T-helper 1 cell (primary cell): ENCODE data around the gene TNFAIP8.

Experiments used
- DNase-seq, 5 donors: peaks; one replicate each; pipeline ENCODE4 v3.0.0-alpha.2; 2012 to 2020

TNFAIP8 gene

DNA sequence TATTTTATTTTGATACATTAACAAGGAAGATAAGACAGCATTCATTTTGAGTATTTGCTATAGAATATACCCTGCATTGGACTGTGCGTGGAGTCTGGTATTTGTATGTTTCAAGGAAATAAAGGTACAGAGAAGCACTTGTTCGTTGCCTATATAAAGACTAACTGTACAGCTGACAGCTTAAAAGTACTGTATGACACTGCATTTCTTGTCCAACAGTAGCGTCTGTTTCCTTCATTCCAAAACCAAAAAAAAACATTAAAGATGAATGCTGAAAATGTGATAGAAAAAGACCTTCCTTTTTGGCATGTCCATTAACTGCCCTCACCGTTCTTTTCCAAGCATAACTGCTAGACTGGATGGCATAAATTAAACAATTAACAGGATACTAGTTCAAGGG is 15.3 kb downstream of the TNFAIP8 start:
- no peak for DNase-seq

GRCh38 chr5:119373449-119373858 is 17.6 kb downstream of the TNFAIP8 start:
- no peak for DNase-seq

DNA sequence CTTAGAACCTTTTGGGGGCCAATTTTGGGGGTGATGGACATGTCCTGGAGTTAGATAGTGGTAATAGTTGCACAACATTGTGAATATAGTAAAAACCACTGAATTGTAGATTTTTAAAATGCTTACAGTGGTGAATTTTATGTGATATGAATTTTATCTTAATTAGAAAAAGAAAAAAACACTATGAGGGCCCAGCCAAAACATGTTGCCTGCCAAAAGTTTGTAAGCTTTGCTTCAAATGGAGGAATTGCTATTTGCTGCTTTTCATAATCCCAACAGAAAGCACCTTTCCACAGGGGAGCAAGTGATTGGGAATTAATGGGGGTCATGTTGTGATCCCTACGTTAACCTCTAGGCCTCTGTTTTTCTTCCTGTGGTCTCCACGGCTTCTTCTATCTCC is 19.1 kb downstream of the TNFAIP8 start:
- no peak for DNase-seq

DNA sequence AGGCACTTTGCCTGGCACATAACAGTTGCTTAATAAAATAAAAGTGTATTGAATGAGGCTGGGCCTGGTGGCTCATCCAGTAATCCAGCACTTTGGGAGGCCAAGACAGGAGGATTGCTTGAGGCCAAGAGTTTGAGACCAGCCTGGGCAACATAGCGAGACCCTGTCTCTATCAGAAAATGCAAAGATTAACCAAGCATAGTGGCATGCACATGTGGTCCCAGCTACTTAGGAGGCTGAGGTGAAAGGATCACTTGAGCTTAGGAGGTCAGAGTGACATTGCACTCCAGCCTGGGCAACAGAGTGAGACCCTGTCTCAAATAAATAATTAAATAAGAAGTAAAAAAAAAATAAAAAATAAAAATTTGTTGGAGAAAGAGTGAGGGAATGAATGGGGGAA is 21.2 kb downstream of the TNFAIP8 start:
- DNase-seq, result no peak

GRCh38 chr5:119378075-119378700 is 22.4 kb downstream of the TNFAIP8 start:
- DNase-seq, result no peak

DNA sequence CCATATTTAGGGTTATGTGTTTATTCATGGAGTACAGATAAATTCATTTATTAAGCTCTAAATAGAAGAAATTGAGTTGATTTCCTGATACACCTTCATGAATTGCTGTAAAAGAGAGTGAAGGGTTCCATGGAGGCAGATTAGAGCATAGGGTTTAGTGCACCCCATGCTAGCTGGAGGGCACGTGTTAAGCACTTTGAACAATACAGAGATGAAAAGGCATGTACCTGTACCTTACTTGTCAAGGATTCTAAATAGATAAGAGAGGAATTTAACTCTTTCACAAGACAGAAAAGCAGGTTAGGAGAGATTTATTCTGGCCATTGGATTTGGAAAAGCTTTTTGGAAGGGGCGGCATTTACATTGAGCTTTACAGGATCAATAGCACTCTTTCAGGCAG is 23.3 kb downstream of the TNFAIP8 start:
- DNase-seq, result no peak

GRCh38 chr5:119379942-119380547 is 24.2 kb downstream of the TNFAIP8 start:
- no peak for DNase-seq

DNA sequence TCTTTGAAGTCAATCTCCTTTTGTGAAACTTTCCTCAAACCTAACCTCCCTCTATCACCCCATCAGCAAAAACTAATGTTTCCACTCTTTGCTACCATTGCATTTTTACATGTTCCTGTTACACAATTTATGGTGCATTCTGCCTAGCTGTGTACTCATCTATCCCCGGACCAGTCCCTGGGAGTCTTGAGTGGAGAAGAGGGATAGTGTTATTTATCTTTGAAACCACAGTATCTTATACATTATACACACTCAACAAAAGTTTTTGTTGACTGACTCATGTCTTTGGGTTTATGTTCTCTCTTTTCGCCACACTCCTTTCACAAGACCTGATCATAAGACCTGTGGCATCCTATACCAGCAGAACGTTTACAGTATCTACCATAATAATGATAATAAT is 26.4 kb downstream of the TNFAIP8 start:
- no peak for DNase-seq

GRCh38 chr5:119383008-119383407 is 27.2 kb downstream of the TNFAIP8 start:
- no peak for DNase-seq

DNA sequence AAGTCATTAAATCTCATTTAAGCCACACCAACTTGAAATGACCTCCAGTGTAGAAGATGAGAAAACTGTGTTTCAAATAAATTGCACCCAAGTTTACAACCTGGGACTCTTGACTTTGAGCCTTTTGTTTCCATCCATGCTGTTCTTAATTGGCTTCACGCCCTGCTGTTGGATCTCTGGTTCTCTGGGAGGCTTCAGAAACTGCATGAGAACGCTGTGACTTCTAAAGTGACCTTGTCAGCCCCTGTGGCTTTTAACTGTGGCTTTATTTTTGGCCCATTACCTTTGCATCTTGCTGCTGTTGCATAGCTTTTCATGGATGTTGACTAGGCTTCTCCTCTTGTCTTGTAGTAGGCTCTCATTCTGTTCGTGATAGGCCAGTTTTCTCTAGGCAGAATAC is 29.3 kb downstream of the TNFAIP8 start:
- no peak for DNase-seq

DNA sequence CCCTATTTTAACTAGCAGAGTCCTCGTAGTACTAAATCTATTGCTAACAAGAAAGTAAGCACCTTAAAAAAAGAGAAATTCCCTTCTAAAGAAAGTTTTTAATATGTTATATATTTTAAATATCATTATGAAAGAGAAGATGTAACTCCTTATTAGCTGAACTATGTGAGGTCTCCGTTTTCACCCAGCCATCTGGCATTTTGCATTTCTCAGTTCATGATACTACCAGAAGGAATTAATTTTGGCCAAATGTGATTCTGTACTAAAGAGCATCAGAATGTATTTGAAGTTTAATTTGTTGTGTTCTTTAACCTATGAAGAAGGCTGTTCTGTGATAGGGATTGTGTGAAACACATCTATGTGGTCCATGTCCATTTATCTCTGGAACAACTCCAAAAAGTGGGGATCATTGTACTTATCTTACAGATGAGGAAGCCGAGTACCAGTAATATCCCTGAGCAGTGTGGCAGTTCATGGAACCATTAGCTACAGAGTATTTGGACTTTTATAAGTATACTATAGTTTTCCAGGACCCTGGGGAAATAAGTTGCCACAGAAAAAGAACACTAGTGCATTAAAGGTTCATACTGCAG is 29.8 kb downstream of the TNFAIP8 start:
- DNase-seq, result no peak

- DNase-seq, result no peak
Measured at GRCh38 chr5:119386596-119387344, 31.0 kb downstream of the TNFAIP8 start.

DNA sequence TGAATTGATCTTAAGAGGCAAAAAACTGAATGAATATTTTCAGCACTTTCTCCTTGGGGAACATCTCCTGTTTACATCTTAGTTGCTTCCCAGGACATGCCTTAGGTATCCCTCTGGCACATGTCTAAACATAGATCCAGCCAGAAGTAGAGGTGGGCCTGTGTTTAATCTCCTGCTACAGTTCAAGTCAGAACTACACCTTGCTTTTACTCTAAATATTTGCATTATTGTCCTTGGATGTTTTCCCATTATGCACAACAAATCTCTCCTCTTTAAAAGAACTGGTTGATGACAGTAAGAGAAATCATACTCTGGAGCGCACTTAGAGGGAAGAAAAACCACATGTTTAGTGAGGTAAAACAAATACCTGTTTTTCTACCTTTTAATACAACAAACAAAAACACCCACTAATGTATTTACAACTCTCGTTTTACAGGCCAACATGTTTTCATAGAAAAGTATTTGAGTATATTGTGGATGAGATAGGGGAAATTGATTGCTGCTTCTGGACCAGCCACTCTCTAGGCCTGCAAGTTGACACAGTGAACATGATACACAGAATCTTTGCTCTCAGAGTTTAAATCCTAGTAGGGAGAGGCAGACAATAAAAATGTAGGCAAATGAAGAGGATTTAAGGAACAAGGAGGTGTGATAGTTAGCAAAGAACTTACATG is 32.3 kb downstream of the TNFAIP8 start:
- no peak for DNase-seq

GRCh38 chr5:119388619-119389190 is 32.9 kb downstream of the TNFAIP8 start:
- DNase-seq, result no peak

GRCh38 chr5:119389288-119390030 is 33.6 kb downstream of the TNFAIP8 start:
- no peak for DNase-seq

DNA sequence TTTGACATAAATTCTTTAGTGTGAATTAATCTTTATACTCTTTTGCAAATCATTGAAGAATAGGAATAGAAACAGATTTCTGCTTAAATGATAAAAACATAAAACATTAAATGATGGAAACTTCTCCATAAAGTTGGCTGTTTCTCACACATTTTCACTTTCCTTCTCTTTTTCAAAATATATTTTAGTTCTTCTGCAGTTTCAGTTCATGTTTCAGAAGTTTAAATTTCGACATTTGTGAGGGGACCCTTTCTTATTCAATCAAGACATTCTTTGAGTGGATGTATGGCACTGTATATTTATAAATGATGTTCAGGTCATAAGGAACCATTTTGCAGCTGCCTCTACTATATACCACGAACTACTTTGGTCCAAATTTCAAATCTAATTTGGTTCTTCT is 34.6 kb downstream of the TNFAIP8 start:
- no peak for DNase-seq

- DNase-seq, result no peak
Measured at GRCh38 chr5:119393201-119393691, 37.4 kb downstream of the TNFAIP8 start.

DNA sequence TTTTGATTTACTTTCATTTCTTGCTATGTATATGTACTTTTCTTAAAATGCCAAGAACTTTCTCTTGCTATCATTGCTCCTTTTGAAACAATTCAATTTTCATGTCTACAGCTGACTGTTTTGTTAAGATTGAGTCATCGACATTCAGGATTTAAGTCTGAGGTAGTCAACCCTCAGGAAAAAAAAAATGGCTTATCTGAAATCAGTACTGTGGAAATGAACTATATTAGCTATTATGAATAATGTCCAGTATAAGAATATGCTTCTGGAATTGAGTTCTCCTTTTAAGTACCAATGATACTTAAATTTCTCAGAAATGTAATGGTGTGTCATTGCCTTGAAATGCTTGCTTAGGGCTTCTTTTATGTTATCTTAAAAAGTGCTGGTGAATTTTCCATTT is 37.9 kb downstream of the TNFAIP8 start:
- no peak for DNase-seq

DNA sequence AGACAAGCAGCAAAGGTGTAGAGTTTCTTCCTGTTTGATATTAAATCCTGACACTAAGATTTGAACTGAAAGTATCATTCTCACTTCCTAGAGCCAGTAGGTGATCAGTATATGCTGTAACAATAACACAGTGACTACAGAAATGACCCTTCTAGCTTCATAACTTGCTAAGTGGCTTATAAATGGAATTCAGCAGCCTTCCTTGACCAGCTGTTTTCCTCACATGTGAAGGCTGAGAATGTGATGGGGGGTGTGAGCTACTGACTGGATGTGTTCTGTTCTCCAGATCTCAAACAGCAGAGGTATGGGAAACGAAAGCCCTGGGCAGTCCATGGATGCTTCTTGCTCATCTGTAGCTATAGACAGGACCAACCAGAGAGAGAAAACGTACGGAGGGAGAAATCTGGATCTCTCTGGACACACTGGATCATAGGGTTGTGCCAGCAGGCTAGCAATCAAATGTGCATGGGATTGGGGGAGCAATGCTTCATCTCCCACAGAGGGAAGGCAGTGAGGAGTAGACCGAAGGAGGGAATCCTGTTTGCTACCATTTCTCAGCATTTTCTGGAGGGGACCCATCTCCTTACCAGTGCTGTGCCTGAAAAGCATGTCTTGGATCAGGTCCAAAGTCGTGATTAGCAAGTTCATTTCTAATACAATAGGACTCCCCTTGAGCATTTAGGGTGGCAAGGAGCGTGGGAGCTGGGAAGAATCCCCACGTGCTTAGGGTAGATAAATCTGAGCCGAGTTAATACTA is 39.4 kb downstream of the TNFAIP8 start:
- DNase-seq, result no peak

- peak in 1 of 5 donors; percentile 32 for DNase-seq
Measured at GRCh38 chr5:119396030-119396664, 40.3 kb downstream of the TNFAIP8 start.
